Measurements from ENCODE around the gene CACNA1B. TPM values are rescaled to one million over a fixed set of nuclear protein-coding genes. Genes with fewer than 3 reads are reported as not detected.

Gene CACNA1B
- total and polyA plus RNA-seq, 2 of the 4 experiments (the other 2 are of a cell fraction), result 0.02 TPM; not detected in 1

DNA sequence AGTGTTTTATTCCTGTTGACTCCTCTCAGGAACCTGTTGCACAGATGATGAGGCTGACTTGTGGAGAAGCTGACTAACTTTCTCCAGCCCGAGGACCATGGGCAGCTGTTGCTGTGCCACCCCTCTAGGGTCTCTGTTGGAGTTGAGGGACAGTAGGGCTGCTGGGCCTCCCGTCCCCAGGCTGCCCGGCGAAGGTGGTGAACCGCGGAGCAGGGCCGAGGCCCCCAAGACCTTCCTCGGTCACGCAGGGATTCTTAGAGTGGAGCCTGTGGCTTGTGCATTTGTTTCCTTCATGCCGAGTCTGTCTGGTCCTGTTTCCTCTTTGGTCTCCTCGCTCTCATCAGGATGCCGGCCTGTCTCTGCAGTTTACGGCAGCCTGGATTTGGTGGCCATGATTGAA, 40.2 kb downstream of the CACNA1B start:
- no peak overlapping the region for H3K4ac ChIP-seq (ENCODE audit: low read depth, low read length)
- H2AFZ ChIP-seq (replicated peaks; ENCODE audit: low read length, poor library complexity), result no peak overlapping the region
- no peak overlapping the region for H3K56ac ChIP-seq (ENCODE audit: extremely low read depth, insufficient read depth, low read length)
- H2BK120ac ChIP-seq (ENCODE audit: low read depth, low read length), result no peak overlapping the region
- no TSS peak for BruUV-seq (replicated peaks)
- DNase-seq (no peak), ATAC-seq (ENCODE audit: low read depth) (no peak)
- H3K79me1 ChIP-seq (ENCODE audit: low read depth in 1 of 2, low read length in 2 of 2), result no peaks in the 10 kb centered on the region
- H4K5ac ChIP-seq (ENCODE audit: low read depth, low read length), result no peak overlapping the region
- no peak overlapping the region for H3K14ac ChIP-seq (replicated peaks; ENCODE audit: low read depth, low read length)
- no peak overlapping the region for H2BK15ac ChIP-seq (ENCODE audit: low read depth, low read length)
- H2AK9ac ChIP-seq (replicated peaks; ENCODE audit: low read depth, low read length, poor library complexity), result no peak overlapping the region
- H4K91ac ChIP-seq (ENCODE audit: insufficient read depth, low read depth, low read length), result no peak overlapping the region
- H2BK20ac ChIP-seq (ENCODE audit: low read depth, low read length), result no peak overlapping the region
- dilution Hi-C loops (cut with HindIII; ENCODE audit: low sequenced_read_pairs, unreplicated experiment), result no loop called here
- H3K36me3 ChIP-seq (ENCODE audit: control insufficient read depth, insufficient read depth, low read length), result no peaks in the 10 kb centered on the region
- no peaks in the 10 kb centered on the region for H4K20me1 ChIP-seq (ENCODE audit: insufficient read depth, low read length)
- no peak overlapping the region for H3K9ac ChIP-seq (ENCODE audit: low read depth, low read length)
- H3K9me3 ChIP-seq (ENCODE audit: control insufficient read depth, insufficient read depth, low read length), result peaks cover 62% of the 10 kb centered on the region
- H2BK5ac ChIP-seq (ENCODE audit: low read depth, low read length, poor library complexity, severe bottlenecking), result no peak overlapping the region
- no peak overlapping the region for H3K23ac ChIP-seq (ENCODE audit: low read depth, low read length)
- no peak overlapping the region for H4K8ac ChIP-seq (ENCODE audit: low read depth in 2 of 2, low read length in 2 of 2)
- H3K9me1 ChIP-seq (ENCODE audit: insufficient read depth, low read length), result no peaks in the 10 kb centered on the region
- WGBS, 2 experiments (ENCODE audit: extremely low coverage in 2 of 2, insufficient read length in 1 of 2), result 83% methylated on average over 8 of the region's 13 CpGs; no CpG with 5 or more reads in 1 of the 2 experiments
- no peak overlapping the region for H3K4me3 ChIP-seq (ENCODE audit: insufficient read depth, low read depth, low read length)
- no peaks in the 10 kb centered on the region for H3K4me1 ChIP-seq (ENCODE audit: control insufficient read depth, insufficient read depth, low read length)
- CTCF ChIA-PET, result no interaction called here
- H2AK5ac ChIP-seq (ENCODE audit: low read depth, low read length), result no peak overlapping the region
- intact Hi-C loops (cut with micrococcal nuclease), result no loop called here
- POLR2A ChIA-PET (ENCODE audit: unreplicated experiment), result no interaction called here
- in situ Hi-C loops (cut with MboI; ENCODE audit: low sequenced_read_pairs), result no loop called here
- no peak overlapping the region for H3K27ac ChIP-seq (ENCODE audit: insufficient read depth, low read length)
- TF ChIP-seq MAZ (IDR thresholded peaks at IDR 0.05; ENCODE audit: borderline replicate concordance, low read depth, low read length), result no peak
- TF ChIP-seq RCOR1 (IDR thresholded peaks at IDR 0.05; ENCODE audit: insufficient replicate concordance, low read length), result no peak
- TF ChIP-seq MAFK (IDR thresholded peaks at IDR 0.05; ENCODE audit: low read depth, low read length), result no peak
- H3K27me3 ChIP-seq (ENCODE audit: control insufficient read depth, insufficient read depth, low read length), result no peaks in the 10 kb centered on the region
- no peak overlapping the region for H3K18ac ChIP-seq (ENCODE audit: low read depth, low read length)
- no peak overlapping the region for H3K4me2 ChIP-seq (ENCODE audit: low read depth, low read length)

Data from IMR-90 (cell line).